ENCODE results near the gene PSENEN. TPM values are rescaled to one million over a fixed set of nuclear protein-coding genes. Genes with fewer than 3 reads are reported as not detected.

Gene PSENEN
- total and polyA plus RNA-seq, 2 donors from 2014 or later, result 84.0 to 185 TPM

- no peaks in the 10 kb centered on the region for H3K27me3 ChIP-seq (ENCODE audit: control insufficient read depth, insufficient read depth, low read length)
- no peaks in the 10 kb centered on the region for H3K9me3 ChIP-seq (ENCODE audit: control insufficient read depth in 2 of 3, insufficient read depth in 1 of 3, low read length in 3 of 3)
- peak overlapping the region in 1 of 2 donors; percentile 6 for H3K27ac ChIP-seq (ENCODE audit: low read depth in 2 of 2, low read length in 2 of 2)
- peak overlapping the region in 2 of 3 donors; percentile 56 to 85 for H3K9ac ChIP-seq (ENCODE audit: low read length in 3 of 3)
- H3K4me3 ChIP-seq (ENCODE audit: low read length in 3 of 3), result peak overlapping the region in 2 of 3 donors; percentile 66 to 81
- intact Hi-C loops (cut with DNase I), result no loop called here
- peaks cover 0 to 15% (median 0%) of the 10 kb centered on the region in 3 donors for H3K4me1 ChIP-seq (ENCODE audit: control insufficient read depth in 2 of 3, insufficient read depth in 2 of 3, low read depth in 1 of 3, low read length in 3 of 3)
- FAIRE-seq, result no peak
- peak in 2 of 5 donors; percentile 59 to 76 for DNase-seq
- H3K36me3 ChIP-seq (ENCODE audit: control insufficient read depth in 2 of 3, insufficient read depth in 3 of 3, low read length in 3 of 3), result peaks cover 0 to 36% (median 17%) of the 10 kb centered on the region in 3 donors
- TF ChIP-seq, protein P1, sequence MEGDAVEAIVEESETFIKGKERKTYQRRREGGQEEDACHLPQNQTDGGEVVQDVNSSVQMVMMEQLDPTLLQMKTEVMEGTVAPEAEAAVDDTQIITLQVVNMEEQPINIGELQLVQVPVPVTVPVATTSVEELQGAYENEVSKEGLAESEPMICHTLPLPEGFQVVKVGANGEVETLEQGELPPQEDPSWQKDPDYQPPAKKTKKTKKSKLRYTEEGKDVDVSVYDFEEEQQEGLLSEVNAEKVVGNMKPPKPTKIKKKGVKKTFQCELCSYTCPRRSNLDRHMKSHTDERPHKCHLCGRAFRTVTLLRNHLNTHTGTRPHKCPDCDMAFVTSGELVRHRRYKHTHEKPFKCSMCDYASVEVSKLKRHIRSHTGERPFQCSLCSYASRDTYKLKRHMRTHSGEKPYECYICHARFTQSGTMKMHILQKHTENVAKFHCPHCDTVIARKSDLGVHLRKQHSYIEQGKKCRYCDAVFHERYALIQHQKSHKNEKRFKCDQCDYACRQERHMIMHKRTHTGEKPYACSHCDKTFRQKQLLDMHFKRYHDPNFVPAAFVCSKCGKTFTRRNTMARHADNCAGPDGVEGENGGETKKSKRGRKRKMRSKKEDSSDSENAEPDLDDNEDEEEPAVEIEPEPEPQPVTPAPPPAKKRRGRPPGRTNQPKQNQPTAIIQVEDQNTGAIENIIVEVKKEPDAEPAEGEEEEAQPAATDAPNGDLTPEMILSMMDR (IDR thresholded peaks at IDR 0.05; ENCODE audit: borderline replicate concordance, extremely low read depth, insufficient read depth), result no peak
Observed at GRCh38 chr19:35719402-35720162, 25.9 kb upstream of the PSENEN start.

DNA sequence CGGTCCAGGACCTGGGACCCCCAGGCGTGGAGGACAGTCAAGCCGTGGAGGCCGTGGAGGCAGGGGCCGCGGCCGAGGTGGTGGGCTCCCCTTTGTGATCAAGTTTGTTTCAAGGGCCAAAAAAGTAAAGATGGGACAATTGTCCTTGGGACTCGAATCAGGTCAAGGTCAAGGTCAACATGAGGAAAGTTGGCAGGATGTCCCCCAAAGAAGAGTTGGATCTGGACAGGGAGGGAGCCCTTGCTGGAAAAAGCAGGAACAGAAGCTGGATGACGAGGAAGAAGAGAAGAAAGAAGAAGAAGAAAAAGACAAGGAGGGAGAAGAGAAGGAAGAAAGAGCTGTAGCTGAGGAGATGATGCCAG lies 25.3 kb upstream of the PSENEN start:
- TF ChIP-seq, protein P1 (IDR thresholded peaks at IDR 0.05; ENCODE audit: borderline replicate concordance, extremely low read depth, insufficient read depth), result no peak

DNA sequence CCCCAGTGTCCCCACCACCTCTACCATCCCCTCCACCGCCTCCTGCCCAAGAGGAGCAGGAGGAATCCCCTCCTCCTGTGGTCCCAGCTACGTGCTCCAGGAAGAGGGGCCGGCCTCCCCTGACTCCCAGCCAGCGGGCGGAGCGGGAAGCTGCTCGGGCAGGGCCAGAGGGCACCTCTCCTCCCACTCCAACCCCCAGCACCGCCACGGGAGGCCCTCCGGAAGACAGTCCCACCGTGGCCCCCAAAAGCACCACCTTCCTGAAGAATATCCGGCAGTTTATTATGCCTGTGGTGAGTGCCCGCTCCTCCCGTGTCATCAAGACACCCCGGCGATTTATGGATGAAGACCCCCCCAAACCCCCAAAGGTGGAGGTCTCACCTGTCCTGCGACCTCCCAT lies 24.8 kb upstream of the PSENEN start:
- TF ChIP-seq, protein P1 (IDR thresholded peaks at IDR 0.05; ENCODE audit: borderline replicate concordance, extremely low read depth, insufficient read depth), result no peak
- H3K27ac ChIP-seq (ENCODE audit: low read depth in 2 of 2, low read length in 2 of 2), result no peak overlapping the region
- FAIRE-seq (no peak), DNase-seq (peak in 1 of 5 donors; percentile 71)
- no peak overlapping the region for H3K4me3 ChIP-seq (ENCODE audit: low read length in 3 of 3)
- H3K27me3 ChIP-seq (ENCODE audit: control insufficient read depth, insufficient read depth, low read length), result no peaks in the 10 kb centered on the region
- H3K9me3 ChIP-seq (ENCODE audit: control insufficient read depth in 2 of 3, insufficient read depth in 1 of 3, low read length in 3 of 3), result no peaks in the 10 kb centered on the region
- H3K9ac ChIP-seq (ENCODE audit: low read length in 3 of 3), result no peak overlapping the region
- peaks cover 0 to 14% (median 0%) of the 10 kb centered on the region in 3 donors for H3K4me1 ChIP-seq (ENCODE audit: control insufficient read depth in 2 of 3, insufficient read depth in 2 of 3, low read depth in 1 of 3, low read length in 3 of 3)
- intact Hi-C loops (cut with DNase I), result no loop called here
- H3K36me3 ChIP-seq (ENCODE audit: control insufficient read depth in 2 of 3, insufficient read depth in 3 of 3, low read length in 3 of 3), result peaks cover 0 to 47% (median 28%) of the 10 kb centered on the region in 3 donors

More for the DNA sequence above, 25.3 kb upstream of the PSENEN start:
- Histone ChIP-seq H3K9me3 (ENCODE audit: control insufficient read depth in 2 of 3, insufficient read depth in 1 of 3, low read length in 3 of 3) (no peaks in the 10 kb centered on the region), H3K9ac (ENCODE audit: low read length in 3 of 3) (no peak overlapping the region), H3K27me3 (ENCODE audit: control insufficient read depth, insufficient read depth, low read length) (no peaks in the 10 kb centered on the region), H3K36me3 (ENCODE audit: control insufficient read depth in 2 of 3, insufficient read depth in 3 of 3, low read length in 3 of 3) (peaks cover 0 to 42% (median 23%) of the 10 kb centered on the region in 3 donors), H3K27ac (ENCODE audit: low read depth in 2 of 2, low read length in 2 of 2) (peak overlapping the region in 1 of 2 donors; percentile 6), H3K4me1 (ENCODE audit: control insufficient read depth in 2 of 3, insufficient read depth in 2 of 3, low read depth in 1 of 3, low read length in 3 of 3) (peaks cover 0 to 15% (median 0%) of the 10 kb centered on the region in 3 donors), H3K4me3 (ENCODE audit: low read length in 3 of 3) (no peak overlapping the region)
- intact Hi-C loops (cut with DNase I), result no loop called here
- FAIRE-seq (no peak), DNase-seq (peak in 1 of 5 donors; percentile 72)
